GM18508 (cell line): ENCODE measurements around the gene RAET1G.
"Not testable (repeated sequence)": the region's sequence is repeated elsewhere in the genome, so short reads cannot be mapped to it uniquely, and the experiment has no call there.

Source experiments
- ATAC-seq: cut with Tn5 transposase; IDR thresholded peaks from one replicate; pipeline ENCODE4 v1.9.1; 2021; ENCODE audit warnings: moderate number of reproducible peaks; ENCODE audit not compliant: insufficient read depth, unreplicated experiment

RAET1G gene

GRCh38 chr6:149898966-149899365, 24.0 kb downstream of the RAET1G start:
- no peak for ATAC-seq

GRCh38 chr6:149897855-149898744, 24.8 kb downstream of the RAET1G start, which contains the start of gene RAET1E:
Gene RAET1E (minus strand): TSS chr6:149898113. CDS start chr6:149890901, 7,212 bp downstream.
- no peak for ATAC-seq

GRCh38 chr6:149897015-149897697, 25.8 kb downstream of the RAET1G start:
- ATAC-seq = no peak

GRCh38 chr6:149896491-149896890, 26.4 kb downstream of the RAET1G start:
- no peak for ATAC-seq

GRCh38 chr6:149895833-149896271, 27.1 kb downstream of the RAET1G start:
- ATAC-seq = no peak

GRCh38 chr6:149895048-149895590, 27.8 kb downstream of the RAET1G start:
- ATAC-seq = no peak

GRCh38 chr6:149891864-149892263, 31.1 kb downstream of the RAET1G start:
- ATAC-seq = not testable (repeated sequence)

- ATAC-seq = no peak
These were observed 31.7 kb downstream of the RAET1G start for GRCh38 chr6:149891259-149891658.

- no peak for ATAC-seq
These were observed 32.3 kb downstream of the RAET1G start for GRCh38 chr6:149890629-149891045.

GRCh38 chr6:149889326-149889725, 33.6 kb downstream of the RAET1G start:
- ATAC-seq = no peak

- no peak for ATAC-seq
These were observed 34.3 kb downstream of the RAET1G start for GRCh38 chr6:149888659-149889058.

- ATAC-seq = no peak
These were observed 34.8 kb downstream of the RAET1G start for GRCh38 chr6:149888093-149888492.

- no peak for ATAC-seq
These were observed 35.6 kb downstream of the RAET1G start for GRCh38 chr6:149887343-149887742.

- no peak for ATAC-seq
These were observed 37.0 kb downstream of the RAET1G start for GRCh38 chr6:149885888-149886287.

GRCh38 chr6:149884617-149885016, 38.3 kb downstream of the RAET1G start:
- ATAC-seq = no peak

- no peak for ATAC-seq
These were observed 38.7 kb downstream of the RAET1G start for GRCh38 chr6:149884215-149884614.

- ATAC-seq = no peak
These were observed 41.1 kb downstream of the RAET1G start for GRCh38 chr6:149881860-149882259.

- no peak for ATAC-seq
These were observed 41.7 kb downstream of the RAET1G start for GRCh38 chr6:149881066-149881766.

- no peak for ATAC-seq
These were observed 45.3 kb downstream of the RAET1G start for GRCh38 chr6:149877659-149878058.

GRCh38 chr6:149876241-149876933, 46.5 kb downstream of the RAET1G start:
- no peak for ATAC-seq
